ENCODE results near the gene THOC3.
"Not testable (repeated sequence)": the region's sequence is repeated elsewhere in the genome, so short reads cannot be mapped to it uniquely, and the experiment has no call there.

THOC3 gene

DNA sequence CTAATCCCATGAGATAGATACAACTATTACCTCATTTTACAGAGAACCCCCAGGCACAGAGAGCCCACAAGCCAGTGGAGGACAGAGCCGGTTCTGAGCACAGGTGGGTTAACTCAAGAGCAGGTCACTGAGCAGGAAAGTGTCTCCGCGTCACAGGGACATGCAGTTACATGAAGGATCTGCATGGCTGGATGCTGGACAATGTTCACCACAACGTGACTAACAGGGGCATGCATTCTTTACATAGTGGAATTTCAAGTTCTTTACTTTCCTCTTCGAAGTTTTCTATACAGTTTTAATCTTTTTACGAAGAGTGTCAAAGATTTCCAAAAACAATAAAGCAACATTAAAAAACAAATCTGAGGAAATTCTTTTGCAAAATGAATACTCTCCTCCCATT lies 7.9 kb downstream of the THOC3 start:
- DNase-seq; H3K9me3 ChIP-seq (ENCODE audit: control extremely low read depth in 1 of 5, control insufficient read depth in 4 of 5, insufficient read depth in 2 of 5, low read depth in 1 of 5, low read length in 4 of 5); H3K27ac ChIP-seq (ENCODE audit: insufficient read depth in 1 of 2, low read depth in 1 of 2, low read length in 2 of 2, poor library complexity in 1 of 2, severe bottlenecking in 2 of 2); H3K36me3 ChIP-seq (ENCODE audit: control insufficient read depth in 4 of 4, insufficient read depth in 4 of 4, low read length in 3 of 4); H3K27me3 ChIP-seq (replicated peaks in 2 of 5; ENCODE audit: control insufficient read depth in 4 of 5, insufficient read depth in 5 of 5, low read length in 4 of 5); H3K4me3 ChIP-seq (ENCODE audit: control insufficient read depth in 1 of 7, extremely low read depth in 1 of 7, insufficient read depth in 4 of 7, low read depth in 2 of 7, low read length in 6 of 7); H3K4me1 ChIP-seq (ENCODE audit: control extremely low read depth in 1 of 4, control insufficient read depth in 4 of 4, insufficient read depth in 4 of 4, low read length in 3 of 4); POLR2A ChIA-PET; CTCF ChIA-PET: not testable (repeated sequence)
- 100% methylated on average over 1 of the region's 6 CpGs for WGBS (ENCODE audit: insufficient coverage)

DNA sequence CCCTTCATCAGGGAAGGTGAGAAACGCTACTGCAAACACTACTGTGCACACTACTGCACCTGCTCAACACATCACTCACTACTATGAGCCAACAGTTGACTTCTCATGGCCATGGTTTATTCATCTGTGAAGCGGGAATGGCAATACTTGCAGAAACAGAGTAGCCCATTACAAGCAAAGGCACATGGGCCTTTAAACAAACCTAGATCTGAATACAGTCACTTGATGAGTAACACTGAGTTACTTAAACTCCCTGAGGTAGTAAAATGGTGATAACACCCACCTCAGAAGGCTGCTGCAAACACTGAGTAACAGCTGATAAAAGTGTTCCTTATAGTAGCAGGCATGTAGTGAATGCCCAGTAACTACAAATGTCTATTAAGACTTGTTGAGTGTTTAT lies 9.6 kb downstream of the THOC3 start:
- CTCF ChIA-PET; H3K36me3 ChIP-seq (ENCODE audit: control insufficient read depth in 4 of 4, insufficient read depth in 4 of 4, low read length in 3 of 4); H3K4me1 ChIP-seq (ENCODE audit: control extremely low read depth in 1 of 4, control insufficient read depth in 4 of 4, insufficient read depth in 4 of 4, low read length in 3 of 4); DNase-seq; H3K9me3 ChIP-seq (ENCODE audit: control extremely low read depth in 1 of 5, control insufficient read depth in 4 of 5, insufficient read depth in 2 of 5, low read depth in 1 of 5, low read length in 4 of 5); H3K27me3 ChIP-seq (replicated peaks in 2 of 5; ENCODE audit: control insufficient read depth in 4 of 5, insufficient read depth in 5 of 5, low read length in 4 of 5); H3K27ac ChIP-seq (ENCODE audit: insufficient read depth in 1 of 2, low read depth in 1 of 2, low read length in 2 of 2, poor library complexity in 1 of 2, severe bottlenecking in 2 of 2); POLR2A ChIA-PET; H3K4me3 ChIP-seq (ENCODE audit: control insufficient read depth in 1 of 7, extremely low read depth in 1 of 7, insufficient read depth in 4 of 7, low read depth in 2 of 7, low read length in 6 of 7): not testable (repeated sequence)
- WGBS (ENCODE audit: insufficient coverage), result no CpG with 5 or more reads among the region's 2 CpGs

DNA sequence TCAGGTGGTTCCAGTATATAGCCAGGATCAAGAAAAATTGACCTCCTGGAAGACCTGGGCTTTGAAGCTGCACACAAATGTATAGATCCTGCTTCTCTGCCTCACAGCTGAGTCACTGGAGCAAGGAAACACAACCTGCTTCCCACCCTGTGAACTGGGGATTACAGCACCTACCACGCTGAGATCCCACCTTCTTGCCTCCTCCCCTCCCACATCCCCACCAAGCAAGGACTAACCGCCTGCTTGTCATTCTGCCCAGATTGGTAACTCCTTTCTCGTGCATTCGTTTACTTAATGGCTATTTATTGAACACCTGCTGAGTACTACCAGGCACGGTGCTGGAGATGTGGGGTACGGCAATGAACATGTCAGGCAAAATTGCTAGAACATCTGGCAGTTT lies 14.0 kb downstream of the THOC3 start:
- H3K27me3 ChIP-seq (replicated peaks in 2 of 5; ENCODE audit: control insufficient read depth in 4 of 5, insufficient read depth in 5 of 5, low read length in 4 of 5); CTCF ChIA-PET; H3K4me3 ChIP-seq (ENCODE audit: control insufficient read depth in 1 of 7, extremely low read depth in 1 of 7, insufficient read depth in 4 of 7, low read depth in 2 of 7, low read length in 6 of 7); DNase-seq; H3K27ac ChIP-seq (ENCODE audit: insufficient read depth in 1 of 2, low read depth in 1 of 2, low read length in 2 of 2, poor library complexity in 1 of 2, severe bottlenecking in 2 of 2); POLR2A ChIA-PET; H3K4me1 ChIP-seq (ENCODE audit: control extremely low read depth in 1 of 4, control insufficient read depth in 4 of 4, insufficient read depth in 4 of 4, low read length in 3 of 4); H3K36me3 ChIP-seq (ENCODE audit: control insufficient read depth in 4 of 4, insufficient read depth in 4 of 4, low read length in 3 of 4); H3K9me3 ChIP-seq (ENCODE audit: control extremely low read depth in 1 of 5, control insufficient read depth in 4 of 5, insufficient read depth in 2 of 5, low read depth in 1 of 5, low read length in 4 of 5): not testable (repeated sequence)
- WGBS (ENCODE audit: insufficient coverage), result 89% methylated on average over 1 of the region's 6 CpGs

DNA sequence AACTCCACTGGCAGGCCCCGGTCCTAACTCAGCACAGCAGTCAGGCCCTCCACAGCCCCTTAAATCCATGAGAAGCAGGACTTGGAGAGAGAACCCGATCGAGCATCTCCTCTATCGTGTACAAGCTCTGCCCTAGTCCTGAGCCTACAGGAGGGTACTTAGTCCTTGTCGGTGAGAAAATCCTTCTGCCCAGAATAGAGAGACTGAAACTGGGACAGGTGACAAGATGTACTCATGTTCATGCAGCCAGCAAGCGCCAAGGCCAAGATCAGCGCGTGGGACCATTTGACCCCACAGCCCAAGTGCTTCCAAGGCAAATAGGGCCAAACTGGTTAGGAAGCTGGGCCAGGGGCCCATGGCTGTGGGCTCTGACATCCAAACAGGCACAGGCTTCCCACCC lies 15.3 kb downstream of the THOC3 start:
- DNase-seq; H3K36me3 ChIP-seq (ENCODE audit: control insufficient read depth in 4 of 4, insufficient read depth in 4 of 4, low read length in 3 of 4); H3K4me3 ChIP-seq (ENCODE audit: control insufficient read depth in 1 of 7, extremely low read depth in 1 of 7, insufficient read depth in 4 of 7, low read depth in 2 of 7, low read length in 6 of 7); H3K27ac ChIP-seq (ENCODE audit: insufficient read depth in 1 of 2, low read depth in 1 of 2, low read length in 2 of 2, poor library complexity in 1 of 2, severe bottlenecking in 2 of 2); H3K9me3 ChIP-seq (ENCODE audit: control extremely low read depth in 1 of 5, control insufficient read depth in 4 of 5, insufficient read depth in 2 of 5, low read depth in 1 of 5, low read length in 4 of 5); H3K27me3 ChIP-seq (replicated peaks in 2 of 5; ENCODE audit: control insufficient read depth in 4 of 5, insufficient read depth in 5 of 5, low read length in 4 of 5); CTCF ChIA-PET; H3K4me1 ChIP-seq (ENCODE audit: control extremely low read depth in 1 of 4, control insufficient read depth in 4 of 4, insufficient read depth in 4 of 4, low read length in 3 of 4); POLR2A ChIA-PET: not testable (repeated sequence)
- no CpG with 5 or more reads among the region's 8 CpGs for WGBS (ENCODE audit: insufficient coverage)

DNA sequence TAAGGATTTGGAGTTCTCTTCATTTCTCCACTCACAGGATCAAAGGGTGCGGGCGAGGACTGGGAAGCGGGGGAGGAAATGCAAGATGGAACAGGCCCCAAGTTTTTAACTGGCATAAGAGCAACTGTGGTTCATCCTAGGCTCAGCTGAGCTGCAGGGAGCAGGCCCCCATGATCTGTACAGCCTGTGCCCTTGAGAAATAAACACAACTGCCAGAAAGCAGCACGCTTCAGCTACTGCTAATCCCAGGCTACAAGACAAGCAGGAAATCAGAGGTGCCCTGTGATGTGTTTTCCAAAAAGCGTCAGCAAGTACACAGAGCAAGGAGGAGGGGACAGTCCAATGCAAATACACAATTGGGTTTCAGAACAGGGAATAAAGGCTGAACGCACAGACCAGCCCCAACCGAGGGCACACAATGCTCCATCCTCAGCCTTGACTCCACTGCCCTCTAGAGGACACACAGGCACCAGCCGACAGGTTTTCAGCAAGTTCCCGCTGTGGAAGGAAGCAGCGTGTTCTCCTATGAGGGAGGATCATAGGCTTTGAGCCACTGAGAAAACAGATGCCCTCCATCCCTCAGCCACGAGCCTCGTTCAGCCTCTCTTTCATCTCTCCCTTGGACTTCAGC lies 16.7 kb downstream of the THOC3 start:
- WGBS (ENCODE audit: insufficient coverage), result no CpG with 5 or more reads among the region's 12 CpGs
- H3K9me3 ChIP-seq (ENCODE audit: control extremely low read depth in 1 of 5, control insufficient read depth in 4 of 5, insufficient read depth in 2 of 5, low read depth in 1 of 5, low read length in 4 of 5); H3K4me1 ChIP-seq (ENCODE audit: control extremely low read depth in 1 of 4, control insufficient read depth in 4 of 4, insufficient read depth in 4 of 4, low read length in 3 of 4); POLR2A ChIA-PET; H3K27ac ChIP-seq (ENCODE audit: insufficient read depth in 1 of 2, low read depth in 1 of 2, low read length in 2 of 2, poor library complexity in 1 of 2, severe bottlenecking in 2 of 2); H3K4me3 ChIP-seq (ENCODE audit: control insufficient read depth in 1 of 7, extremely low read depth in 1 of 7, insufficient read depth in 4 of 7, low read depth in 2 of 7, low read length in 6 of 7); CTCF ChIA-PET; H3K27me3 ChIP-seq (replicated peaks in 2 of 5; ENCODE audit: control insufficient read depth in 4 of 5, insufficient read depth in 5 of 5, low read length in 4 of 5); H3K36me3 ChIP-seq (ENCODE audit: control insufficient read depth in 4 of 4, insufficient read depth in 4 of 4, low read length in 3 of 4); DNase-seq: not testable (repeated sequence)

DNA sequence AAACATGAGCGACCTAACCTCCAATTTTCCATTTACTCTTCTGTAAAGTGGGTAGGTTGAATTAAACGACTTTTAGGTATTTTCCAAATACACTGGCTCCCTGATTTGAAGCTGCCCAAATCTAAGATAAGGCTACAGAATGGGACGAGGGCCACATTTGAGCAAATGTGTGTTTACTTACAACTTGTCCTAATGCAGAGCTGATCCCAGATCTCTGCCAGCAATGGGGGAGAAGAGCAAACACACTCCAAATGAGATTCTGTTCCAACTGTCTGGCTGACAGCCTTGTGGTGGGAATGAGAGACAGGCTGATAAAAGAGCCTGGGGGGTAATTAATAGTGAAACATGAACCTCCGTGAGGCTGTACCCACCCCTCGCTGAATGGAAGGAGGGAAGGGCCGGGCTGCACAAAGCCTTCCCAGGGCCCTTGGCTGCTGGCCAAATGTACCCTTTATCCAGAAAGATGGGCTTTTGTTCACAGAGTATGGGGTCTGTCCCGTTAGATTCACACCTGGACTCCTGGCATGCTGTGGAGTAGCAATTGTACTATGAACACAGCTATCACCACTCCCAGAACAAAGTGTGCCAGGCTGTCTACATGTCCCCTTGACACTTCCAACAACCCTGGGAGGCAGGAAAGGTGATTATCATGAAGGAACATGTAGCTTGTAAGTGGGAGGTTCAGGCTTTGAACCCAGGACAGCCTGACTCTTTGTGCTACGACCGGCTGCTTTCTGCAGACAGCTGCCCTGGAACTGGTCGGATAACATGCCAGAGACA lies 19.6 kb downstream of the THOC3 start:
- CTCF ChIA-PET; H3K9me3 ChIP-seq (ENCODE audit: control extremely low read depth in 1 of 5, control insufficient read depth in 4 of 5, insufficient read depth in 2 of 5, low read depth in 1 of 5, low read length in 4 of 5); H3K27me3 ChIP-seq (replicated peaks in 2 of 5; ENCODE audit: control insufficient read depth in 4 of 5, insufficient read depth in 5 of 5, low read length in 4 of 5); H3K4me1 ChIP-seq (ENCODE audit: control extremely low read depth in 1 of 4, control insufficient read depth in 4 of 4, insufficient read depth in 4 of 4, low read length in 3 of 4); POLR2A ChIA-PET; DNase-seq; H3K4me3 ChIP-seq (ENCODE audit: control insufficient read depth in 1 of 7, extremely low read depth in 1 of 7, insufficient read depth in 4 of 7, low read depth in 2 of 7, low read length in 6 of 7); H3K36me3 ChIP-seq (ENCODE audit: control insufficient read depth in 4 of 4, insufficient read depth in 4 of 4, low read length in 3 of 4); H3K27ac ChIP-seq (ENCODE audit: insufficient read depth in 1 of 2, low read depth in 1 of 2, low read length in 2 of 2, poor library complexity in 1 of 2, severe bottlenecking in 2 of 2): not testable (repeated sequence)
- no CpG with 5 or more reads among the region's 10 CpGs for WGBS (ENCODE audit: insufficient coverage)

DNA sequence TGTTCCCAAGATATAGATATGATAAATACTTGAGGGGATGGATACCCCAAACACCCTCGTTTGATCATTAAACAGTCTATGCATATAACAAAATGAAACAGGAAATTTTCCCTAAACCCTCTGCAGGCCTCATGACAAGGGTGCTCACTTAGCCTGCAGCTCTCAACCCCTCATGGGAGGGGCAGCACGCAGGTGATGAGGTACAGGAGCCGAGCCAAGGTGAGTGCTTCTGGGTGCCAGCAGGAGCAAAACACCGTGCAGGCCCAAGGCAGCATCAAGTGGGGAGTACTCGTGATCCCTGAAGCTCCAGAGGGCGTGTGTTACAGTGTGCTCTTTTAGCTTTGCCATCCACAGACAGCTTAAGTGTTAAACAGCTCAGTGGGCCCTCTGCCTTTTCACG lies 24.9 kb downstream of the THOC3 start:
- DNase-seq; H3K4me3 ChIP-seq (ENCODE audit: control insufficient read depth in 1 of 7, extremely low read depth in 1 of 7, insufficient read depth in 4 of 7, low read depth in 2 of 7, low read length in 6 of 7); CTCF ChIA-PET; H3K27ac ChIP-seq (ENCODE audit: insufficient read depth in 1 of 2, low read depth in 1 of 2, low read length in 2 of 2, poor library complexity in 1 of 2, severe bottlenecking in 2 of 2); H3K4me1 ChIP-seq (ENCODE audit: control extremely low read depth in 1 of 4, control insufficient read depth in 4 of 4, insufficient read depth in 4 of 4, low read length in 3 of 4); H3K9me3 ChIP-seq (ENCODE audit: control extremely low read depth in 1 of 5, control insufficient read depth in 4 of 5, insufficient read depth in 2 of 5, low read depth in 1 of 5, low read length in 4 of 5); H3K27me3 ChIP-seq (replicated peaks in 2 of 5; ENCODE audit: control insufficient read depth in 4 of 5, insufficient read depth in 5 of 5, low read length in 4 of 5); H3K36me3 ChIP-seq (ENCODE audit: control insufficient read depth in 4 of 4, insufficient read depth in 4 of 4, low read length in 3 of 4); POLR2A ChIA-PET: not testable (repeated sequence)
- 100% methylated on average over 1 of the region's 7 CpGs for WGBS (ENCODE audit: insufficient coverage)

Measured in common myeloid progenitor, CD34-positive (primary cell).